NCI-H146 (cell line): ENCODE results near the gene CCK.
A peak's percentile ranks its signal among the peaks of the same experiment; 100 is the strongest.

Experiments used
- DNase-seq: peaks from one replicate; lab custom pipeline; 2025; lab: John Stamatoyannopoulos, UW

CCK gene

GRCh38 chr3:42267878-42268277, 1.9 kb upstream of the CCK start:
- DNase-seq, result no peak

GRCh38 chr3:42265059-42265991, 660 bp downstream of the CCK start:
- DNase-seq, result no peak

- no peak for DNase-seq
Measured at GRCh38 chr3:42264399-42265058, 1.5 kb downstream of the CCK start.

- DNase-seq, result peak; percentile 24
Measured at GRCh38 chr3:42263354-42264346, 2.3 kb downstream of the CCK start.

- DNase-seq, result no peak
Measured at GRCh38 chr3:42262525-42262924, 3.5 kb downstream of the CCK start.

GRCh38 chr3:42257007-42257406, 9.0 kb downstream of the CCK start:
- DNase-seq, result no peak

- DNase-seq, result no peak
Measured at GRCh38 chr3:42256135-42256819, 9.7 kb downstream of the CCK start.

GRCh38 chr3:42254566-42254965, 11.4 kb downstream of the CCK start:
- no peak for DNase-seq

- no peak for DNase-seq
Measured at GRCh38 chr3:42250761-42251160, 15.2 kb downstream of the CCK start.

- peak; percentile 23 for DNase-seq
Measured at GRCh38 chr3:42247576-42248027, 18.4 kb downstream of the CCK start.

GRCh38 chr3:42246091-42246490, 19.9 kb downstream of the CCK start:
- DNase-seq, result no peak

- no peak for DNase-seq
Measured at GRCh38 chr3:42236611-42237010, 29.4 kb downstream of the CCK start.

- no peak for DNase-seq
Measured at GRCh38 chr3:42235532-42235931, 30.5 kb downstream of the CCK start.

GRCh38 chr3:42230860-42231259, 35.1 kb downstream of the CCK start:
- no peak for DNase-seq

GRCh38 chr3:42229942-42230688, 35.9 kb downstream of the CCK start:
- peak; percentile 19 for DNase-seq

- DNase-seq, result no peak
Measured at GRCh38 chr3:42229266-42229941, 36.6 kb downstream of the CCK start.

GRCh38 chr3:42228796-42229195, 37.2 kb downstream of the CCK start:
- DNase-seq, result no peak

GRCh38 chr3:42226470-42227425, 39.2 kb downstream of the CCK start:
- no peak for DNase-seq
